Common myeloid progenitor, CD34-positive (primary cell): ENCODE results near the gene MIR17HG.

Experiments used
- CTCF ChIA-PET: fragments of 350-600 bp; sonication (Branson Sonifier 250); formaldehyde crosslinking; loops from one replicate; lab custom pipeline; 2021; ENCODE audit warnings: antibody characterized with exemption; lab: Charles Lee
- POLR2A ChIA-PET: fragments of 350-600 bp; sonication (Branson Sonifier 250); formaldehyde crosslinking; loops from one replicate; lab custom pipeline; 2021; ENCODE audit warnings: antibody characterized with exemption; lab: Charles Lee
- DNase-seq, 3 donors: peaks; one replicate each; pipeline versions ENCODE4 v3.0.0 to v3.0.0-alpha.2; 2013
- H3K27ac ChIP-seq, 2 experiments: 1 replicate in 1 of 2; 2 replicates in 1 of 2; pipeline ENCODE4 v1.7.0; 2013; ENCODE audit warnings: inconsistent platforms in 2 of 2, low read length in 2 of 2, mild to moderate bottlenecking in 2 of 2, low read depth in 1 of 2, moderate library complexity in 1 of 2; ENCODE audit not compliant: severe bottlenecking in 2 of 2, insufficient read depth in 1 of 2, poor library complexity in 1 of 2
- H3K27me3 ChIP-seq, 5 experiments: replicated peaks in 2 of 5; 1 replicate in 3 of 5; 2 replicates in 2 of 5; pipeline versions ENCODE4 v1.6.1 to v1.7.0; 2013; ENCODE audit warnings: low read length in 4 of 5, mild to moderate bottlenecking in 2 of 5, moderate library complexity in 2 of 5, inconsistent platforms in 1 of 5; ENCODE audit not compliant: insufficient read depth in 5 of 5, control insufficient read depth in 4 of 5
- H3K36me3 ChIP-seq, 4 experiments: 1 replicate in 2 of 4; 2 replicates in 2 of 4; pipeline versions ENCODE4 v1.6.1 to v1.7.0; 2013; ENCODE audit warnings: low read length in 3 of 4, control low read depth in 1 of 4, mild to moderate bottlenecking in 1 of 4; ENCODE audit not compliant: control insufficient read depth in 4 of 4, insufficient read depth in 4 of 4
- H3K4me1 ChIP-seq, 4 experiments: 1 replicate in 3 of 4; 2 replicates in 1 of 4; pipeline versions ENCODE4 v1.6.1 to v1.7.1; 2013; ENCODE audit warnings: low read length in 3 of 4, mild to moderate bottlenecking in 3 of 4, control low read depth in 1 of 4, inconsistent platforms in 1 of 4, moderate library complexity in 1 of 4; ENCODE audit not compliant: control insufficient read depth in 4 of 4, insufficient read depth in 4 of 4; ENCODE audit errors: control extremely low read depth in 1 of 4
- H3K4me3 ChIP-seq, 7 experiments: 1 replicate in 4 of 7; 2 replicates in 3 of 7; pipeline versions ENCODE4 v1.5.1 to v1.7.0; 2013; ENCODE audit warnings: mild to moderate bottlenecking in 7 of 7, low read length in 6 of 7, moderate library complexity in 6 of 7, inconsistent platforms in 2 of 7, low read depth in 2 of 7, control low read depth in 1 of 7; ENCODE audit not compliant: insufficient read depth in 4 of 7, control insufficient read depth in 1 of 7; ENCODE audit errors: extremely low read depth in 1 of 7
- H3K9me3 ChIP-seq, 5 experiments: 1 replicate in 4 of 5; 2 replicates in 1 of 5; pipeline versions ENCODE4 v1.6.1 to v1.7.1; 2013; ENCODE audit warnings: low read length in 4 of 5, mild to moderate bottlenecking in 2 of 5, inconsistent platforms in 1 of 5, low read depth in 1 of 5, moderate library complexity in 1 of 5; ENCODE audit not compliant: control insufficient read depth in 4 of 5, insufficient read depth in 2 of 5; ENCODE audit errors: control extremely low read depth in 1 of 5
- WGBS: methylation state at CpG from one replicate; pipeline ENCODE4 v1.1.5; 2013; ENCODE audit not compliant: insufficient coverage; 5-methylcytosine and 5-hydroxymethylcytosine counted together

Gene MIR17HG

GRCh38 chr13:91308299-91308698 lies 39.2 kb upstream of the MIR17HG start:
- H3K27me3 ChIP-seq: no peaks in the 10 kb centered on the region
- CTCF ChIA-PET: no interaction called here
- H3K27ac ChIP-seq: no peak overlapping the region
- no peak overlapping the region for H3K4me3 ChIP-seq
- POLR2A ChIA-PET: no interaction called here
- no peak for DNase-seq
- H3K36me3 ChIP-seq: no peaks in the 10 kb centered on the region
- H3K4me1 ChIP-seq: peaks cover 0 to 12% (median 3%) of the 10 kb centered on the region in 4 experiments
- WGBS: no CpG with 5 or more reads among the region's 2 CpGs
- H3K9me3 ChIP-seq: peaks cover 0 to 4% (median 0%) of the 10 kb centered on the region in 5 experiments

DNA sequence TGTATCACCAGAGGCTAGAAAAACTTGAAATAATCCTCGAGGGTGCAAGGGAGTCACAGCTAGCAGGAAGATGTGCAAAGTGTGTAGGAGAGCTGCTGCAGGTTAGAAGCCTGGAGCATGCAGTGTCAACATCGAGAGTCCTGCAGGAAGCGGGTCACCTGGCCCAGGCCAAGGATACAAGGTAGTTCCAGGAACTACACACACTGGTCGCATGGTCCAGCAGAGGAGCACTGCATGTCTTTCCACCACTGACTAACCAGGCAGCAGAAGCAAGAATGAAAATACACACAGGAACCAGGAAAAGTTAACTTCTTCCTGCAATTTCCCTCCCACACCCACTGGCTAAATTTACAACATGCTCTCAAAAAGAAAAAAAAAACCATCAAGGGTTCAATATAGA lies 36.0 kb upstream of the MIR17HG start:
- Histone ChIP-seq H3K4me3 (no peak overlapping the region), H3K4me1 (peaks cover 0 to 12% (median 4%) of the 10 kb centered on the region in 4 experiments), H3K27me3 (peaks cover 0 to 18% (median 0%) of the 10 kb centered on the region in 5 experiments), H3K9me3 (no peaks in the 10 kb centered on the region), H3K36me3 (no peaks in the 10 kb centered on the region), H3K27ac (no peak overlapping the region)
- WGBS: 94% methylated on average over 4 of the region's 4 CpGs
- no peak for DNase-seq
- ChIA-PET POLR2A (no interaction called here), CTCF (interaction anchor here (1.1 to 3.6 kb wide), 5 partner anchors 14 to 403 kb away, joined by 3 to 20 read pairs (median 4); no protein-coding TSS in a partner anchor)

DNA sequence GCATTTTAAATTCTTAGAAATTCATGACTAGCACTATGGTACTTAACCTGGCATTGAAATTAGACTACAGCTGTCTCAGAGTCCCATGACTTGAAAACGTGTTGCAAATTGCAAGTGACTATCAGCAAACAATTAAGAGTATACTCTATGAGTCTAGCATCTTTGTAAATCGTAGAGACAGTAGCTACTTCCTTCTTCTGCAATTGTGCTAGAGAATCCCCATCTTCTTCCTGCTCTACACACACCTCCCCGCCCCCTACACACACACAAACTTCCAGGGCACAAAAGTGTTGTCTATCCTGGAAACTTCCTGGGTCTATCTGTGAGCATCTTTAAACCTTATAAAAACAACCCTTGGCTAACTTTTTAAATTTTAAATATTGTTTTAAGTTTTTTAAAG lies 35.2 kb upstream of the MIR17HG start:
- Histone ChIP-seq H3K27ac (no peak overlapping the region), H3K36me3 (no peaks in the 10 kb centered on the region), H3K4me1 (peaks cover 0 to 12% (median 4%) of the 10 kb centered on the region in 4 experiments), H3K4me3 (no peak overlapping the region), H3K27me3 (peaks cover 0 to 18% (median 0%) of the 10 kb centered on the region in 5 experiments), H3K9me3 (no peaks in the 10 kb centered on the region)
- ChIA-PET POLR2A (no interaction called here), CTCF (interaction anchor here (0.6 to 3.6 kb wide), 11 partner anchors 10 to 402 kb away, joined by 3 to 20 read pairs (median 4); partner anchors contain the start of gene MIR17HG)
- DNase-seq: peak in 2 of 3 donors; percentile 8 to 23
- 31% methylated on average over 2 of the region's 3 CpGs for WGBS

GRCh38 chr13:91313103-91313502 lies 34.4 kb upstream of the MIR17HG start:
- Histone ChIP-seq H3K36me3 (no peaks in the 10 kb centered on the region), H3K4me1 (peaks cover 0 to 12% (median 4%) of the 10 kb centered on the region in 4 experiments), H3K9me3 (no peaks in the 10 kb centered on the region), H3K27ac (no peak overlapping the region), H3K27me3 (peaks cover 0 to 18% (median 0%) of the 10 kb centered on the region in 5 experiments), H3K4me3 (peak overlapping the region in 4 of 7 experiments; percentile 38 to 63 (median 52))
- DNase-seq: peak; percentile 53 to 75 (median 70)
- ChIA-PET CTCF (interaction anchor here (0.6 to 3.6 kb wide), 7 partner anchors 10 to 507 kb away, joined by 3 to 20 read pairs (median 4); partner anchors contain the start of gene MIR17HG), POLR2A (no interaction called here)
- WGBS: 15% methylated on average over 4 of the region's 5 CpGs

GRCh38 chr13:91313581-91313980 lies 33.9 kb upstream of the MIR17HG start:
- no CpG with 5 or more reads among the region's 4 CpGs for WGBS
- no peak for DNase-seq
- no peak overlapping the region for H3K27ac ChIP-seq
- H3K4me1 ChIP-seq: peaks cover 0 to 12% (median 4%) of the 10 kb centered on the region in 4 experiments
- H3K36me3 ChIP-seq: no peaks in the 10 kb centered on the region
- CTCF ChIA-PET: interaction anchor here (0.6 to 3.6 kb wide), 6 partner anchors 11 to 507 kb away, joined by 3 to 20 read pairs (median 6); partner anchors contain the start of gene MIR17HG
- H3K9me3 ChIP-seq: no peaks in the 10 kb centered on the region
- H3K27me3 ChIP-seq: peaks cover 0 to 18% (median 0%) of the 10 kb centered on the region in 5 experiments
- POLR2A ChIA-PET: no interaction called here
- peak overlapping the region in 4 of 7 experiments; percentile 38 to 63 (median 52) for H3K4me3 ChIP-seq

- Histone ChIP-seq H3K4me3 (no peak overlapping the region), H3K27ac (no peak overlapping the region), H3K9me3 (no peaks in the 10 kb centered on the region), H3K27me3 (peaks cover 0 to 18% (median 0%) of the 10 kb centered on the region in 5 experiments), H3K4me1 (peaks cover 0 to 12% (median 4%) of the 10 kb centered on the region in 4 experiments), H3K36me3 (no peaks in the 10 kb centered on the region)
- CTCF ChIA-PET: interaction anchor here (0.6 to 2.7 kb wide), 3 partner anchors 12 to 405 kb away, joined by 3 to 7 read pairs (median 4); no protein-coding TSS in a partner anchor
- no peak for DNase-seq
- POLR2A ChIA-PET: no interaction called here
Observed at GRCh38 chr13:91314888-91315287, 32.6 kb upstream of the MIR17HG start.

DNA sequence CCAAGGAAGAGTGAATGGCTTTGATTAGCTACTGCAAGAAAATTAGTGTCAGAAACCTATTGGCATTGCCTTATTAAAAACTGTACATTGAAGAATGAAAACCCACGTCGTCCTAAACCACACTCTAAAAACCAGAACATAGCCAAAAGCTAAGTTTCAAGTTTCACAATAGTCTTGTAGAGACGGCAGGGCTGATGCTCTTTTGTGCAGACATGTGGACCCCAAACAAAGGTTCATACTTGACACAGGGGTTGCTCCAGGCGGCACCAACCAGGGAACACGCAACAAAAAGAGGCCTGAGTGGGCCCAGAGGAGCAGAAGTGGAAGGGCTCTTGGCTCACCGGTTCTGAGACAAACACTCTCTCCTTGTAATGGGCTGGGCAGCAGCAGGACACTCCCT lies 28.6 kb upstream of the MIR17HG start:
- Histone ChIP-seq H3K27ac (no peak overlapping the region), H3K4me3 (no peak overlapping the region), H3K9me3 (no peaks in the 10 kb centered on the region), H3K36me3 (no peaks in the 10 kb centered on the region), H3K4me1 (no peaks in the 10 kb centered on the region), H3K27me3 (peaks cover 0 to 14% (median 0%) of the 10 kb centered on the region in 5 experiments)
- 95% methylated on average over 6 of the region's 6 CpGs for WGBS
- ChIA-PET CTCF (no interaction called here), POLR2A (no interaction called here)
- no peak for DNase-seq
